DMS53 (cell line): ENCODE measurements around the gene SLC16A2.
A peak's percentile ranks its signal among the peaks of the same experiment; 100 is the strongest.

Source experiments
- DNase-seq: peaks from one replicate; lab custom pipeline; 2025; lab: John Stamatoyannopoulos, UW

Gene SLC16A2

DNA sequence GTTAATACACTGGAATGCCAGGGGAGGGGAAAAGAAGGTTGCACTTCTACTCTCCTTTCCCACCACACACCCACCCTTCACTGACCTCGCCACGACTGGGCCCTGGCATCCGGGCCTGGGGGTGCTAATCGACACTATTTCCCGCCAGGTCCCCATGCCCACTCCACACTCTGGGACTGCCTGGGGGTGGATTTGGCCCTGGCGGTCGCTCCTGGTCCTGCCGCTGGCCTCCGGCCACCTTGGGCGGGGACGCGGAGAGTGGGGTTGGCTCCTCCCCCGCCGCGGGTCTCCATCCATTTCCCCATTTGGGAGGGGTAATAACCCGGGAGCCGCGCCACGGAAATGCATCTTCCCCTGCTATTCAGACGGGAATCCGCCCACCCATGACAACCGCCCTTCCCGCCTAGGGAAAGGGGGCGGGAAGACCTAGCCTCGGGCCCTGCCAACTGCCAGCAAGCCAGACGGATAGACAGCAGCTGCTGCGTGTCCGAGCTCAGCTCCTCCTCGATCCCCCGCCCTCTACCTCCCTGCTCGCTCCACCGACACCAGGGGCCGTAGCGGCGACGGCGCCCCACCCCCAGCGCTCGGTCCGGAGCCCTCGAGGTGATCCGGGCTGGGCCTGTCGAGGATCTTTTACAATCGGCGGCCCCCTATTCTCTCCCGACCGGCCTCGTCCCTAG is 115.0 kb downstream of the SLC16A2 start:
- peak; percentile 93 for DNase-seq

DNA sequence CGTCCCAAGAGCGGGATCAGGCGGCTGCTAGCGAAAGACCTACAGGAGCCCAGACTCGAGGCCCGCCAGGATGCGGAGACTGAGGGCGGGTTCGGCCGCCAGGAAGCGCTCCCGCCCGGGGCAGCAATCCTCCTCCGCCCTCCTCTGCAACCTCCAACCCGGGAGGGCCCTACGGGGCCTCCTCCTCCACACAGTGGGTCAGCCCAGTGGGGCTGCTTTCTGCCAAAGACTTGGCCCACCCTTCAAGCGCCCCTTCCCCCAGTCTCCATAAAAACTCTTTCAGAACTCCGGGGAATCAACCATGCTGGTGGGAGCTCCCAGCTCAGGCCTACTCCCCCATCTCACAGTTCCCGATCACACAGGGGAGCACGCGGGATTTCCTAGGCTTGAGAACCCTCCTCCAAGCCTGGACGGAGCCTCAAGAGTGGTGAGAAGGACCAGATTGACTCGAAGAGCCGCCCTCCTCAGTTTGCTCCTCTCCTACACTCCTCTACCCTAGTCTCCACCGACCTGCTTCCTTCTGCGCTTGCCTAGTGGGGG is 115.6 kb downstream of the SLC16A2 start:
- DNase-seq: peak; percentile 84

DNA sequence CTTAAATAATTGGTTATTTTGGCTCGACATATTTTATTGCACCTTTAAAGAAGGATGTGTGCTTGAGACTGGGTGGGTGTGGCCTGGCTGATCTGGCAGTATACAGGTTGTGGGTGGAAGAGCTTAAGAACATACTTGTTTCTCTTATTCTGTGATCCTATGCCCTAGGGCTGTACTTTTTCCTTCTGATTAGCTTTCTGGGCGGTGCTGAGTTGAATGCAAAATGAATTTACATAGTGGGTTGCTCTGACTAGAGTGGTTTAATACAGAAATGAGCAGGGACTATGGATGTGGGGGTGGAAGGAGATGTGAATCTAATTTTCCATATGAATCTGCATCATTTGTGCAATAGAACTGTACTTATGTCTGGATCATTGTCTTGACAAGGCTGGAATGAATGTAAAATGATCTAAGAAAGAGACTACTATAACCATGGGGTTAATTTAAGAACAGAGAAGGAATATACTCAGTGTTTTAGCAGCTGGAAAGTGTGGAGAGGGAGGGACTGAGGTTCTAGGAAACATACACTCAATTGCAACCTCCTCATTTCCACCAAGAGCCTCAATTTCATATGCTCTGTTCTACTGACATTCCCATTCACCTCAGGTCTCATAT is 119.4 kb downstream of the SLC16A2 start:
- DNase-seq: no peak

DNA sequence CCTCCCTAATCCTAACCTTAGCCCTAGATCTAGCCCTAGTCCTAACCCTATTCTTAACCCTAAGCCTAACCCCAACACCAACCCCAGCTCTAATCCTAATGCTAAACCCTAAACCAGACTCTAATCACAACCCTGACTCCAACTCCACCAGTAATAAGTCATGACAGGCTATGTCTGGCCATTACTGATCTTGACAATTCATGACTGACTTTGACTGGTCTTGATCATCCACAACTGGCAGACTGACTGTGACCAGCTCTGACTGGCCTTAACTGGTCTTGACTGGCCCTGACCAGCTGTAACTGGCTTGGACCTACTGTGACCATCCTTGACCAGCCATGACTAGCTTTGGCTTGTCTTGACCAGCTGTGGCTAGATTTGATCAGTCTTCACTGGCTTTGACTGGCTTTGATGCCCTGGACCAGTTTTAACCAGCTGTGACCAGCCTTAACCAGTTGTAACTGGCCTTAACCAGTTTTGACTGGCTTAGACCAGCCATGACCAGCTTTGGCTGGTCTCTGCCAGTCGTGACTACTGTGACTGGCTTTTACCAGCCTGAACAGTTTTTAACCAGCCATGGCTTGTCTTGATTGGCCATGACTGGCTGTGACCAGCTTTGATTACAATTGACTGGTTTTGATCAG is 124.7 kb downstream of the SLC16A2 start:
- DNase-seq: no peak

DNA sequence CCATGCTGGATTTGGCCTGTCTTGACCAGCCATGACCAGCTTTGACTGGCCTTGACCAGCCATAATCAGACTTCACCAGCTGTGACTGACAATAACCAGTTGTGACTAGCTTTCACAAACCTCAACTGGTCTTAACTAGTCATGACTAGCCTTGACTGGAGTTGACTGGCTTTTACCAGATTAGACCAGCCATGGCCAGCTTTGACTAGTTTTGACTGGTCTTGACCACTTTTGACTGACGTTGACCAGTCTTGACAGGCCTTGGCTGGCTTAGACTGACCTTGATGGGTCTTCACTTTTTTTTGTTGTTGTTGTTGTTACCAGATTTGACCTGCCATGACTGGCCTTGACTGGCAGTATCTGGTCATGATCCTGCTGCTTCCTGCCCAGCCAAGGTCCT is 125.7 kb downstream of the SLC16A2 start:
- no peak for DNase-seq

DNA sequence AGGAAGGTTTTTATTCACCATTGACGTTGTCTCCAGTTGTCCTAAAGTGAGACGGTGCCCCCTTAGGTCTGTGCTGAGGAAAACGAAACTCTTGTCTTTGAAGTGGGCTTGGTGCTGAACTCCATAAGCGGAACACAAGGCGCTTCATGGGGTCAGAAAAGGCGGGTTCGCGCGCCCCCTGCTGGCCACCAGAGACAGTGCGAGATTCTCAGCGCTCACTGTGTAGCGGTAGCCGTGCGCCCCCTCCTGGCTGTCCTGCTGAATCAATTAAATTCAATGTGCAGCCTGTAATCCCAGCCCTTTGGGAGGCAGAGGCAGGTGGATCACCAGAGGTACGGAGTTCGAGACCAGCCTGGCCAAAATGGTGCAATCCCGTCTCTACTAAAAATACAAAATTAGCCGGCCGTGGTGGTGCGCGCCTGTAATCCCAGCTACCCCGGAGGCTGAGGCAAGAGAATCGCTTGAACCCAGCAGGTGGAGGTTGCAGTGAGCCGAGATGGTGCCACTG is 129.1 kb downstream of the SLC16A2 start:
- DNase-seq: peak; percentile 83

DNA sequence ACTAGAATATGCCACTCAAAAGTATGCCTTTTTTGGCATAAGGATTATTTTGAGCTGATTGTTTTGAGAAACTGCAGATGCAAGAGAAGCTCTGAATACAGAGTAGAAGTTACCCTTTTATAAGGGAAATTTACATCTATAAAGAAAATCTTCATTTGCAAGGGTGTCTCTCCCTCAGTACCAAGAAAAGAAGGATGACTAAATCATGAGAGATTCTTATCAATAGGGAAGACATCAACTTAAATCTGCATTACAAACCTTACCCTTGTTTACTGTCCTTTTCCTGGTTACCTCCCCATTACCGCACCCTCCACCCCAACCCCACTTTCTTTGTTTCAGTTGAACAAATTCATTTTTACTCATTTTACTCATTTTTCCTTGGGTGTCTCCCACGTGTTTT is 130.6 kb downstream of the SLC16A2 start:
- no peak for DNase-seq

DNA sequence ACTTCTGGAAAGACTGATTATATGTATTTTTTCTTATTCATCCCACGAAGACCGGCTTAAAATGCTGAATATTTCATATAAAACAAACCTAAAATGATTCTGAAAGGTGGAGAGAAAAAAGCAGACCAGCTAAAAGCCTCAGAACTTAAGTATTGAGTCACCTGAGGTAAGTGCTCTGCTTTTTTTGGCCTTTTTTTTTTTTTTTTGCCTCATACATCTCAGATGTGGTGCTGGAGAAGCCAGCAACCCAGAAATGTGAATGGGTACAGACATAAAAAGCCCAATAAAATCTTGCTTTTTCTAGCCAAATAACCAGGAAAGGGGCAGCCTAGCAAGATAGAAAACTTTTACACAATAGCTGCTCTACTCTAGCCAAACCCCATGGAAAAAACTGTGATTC is 136.1 kb downstream of the SLC16A2 start:
- DNase-seq: no peak

DNA sequence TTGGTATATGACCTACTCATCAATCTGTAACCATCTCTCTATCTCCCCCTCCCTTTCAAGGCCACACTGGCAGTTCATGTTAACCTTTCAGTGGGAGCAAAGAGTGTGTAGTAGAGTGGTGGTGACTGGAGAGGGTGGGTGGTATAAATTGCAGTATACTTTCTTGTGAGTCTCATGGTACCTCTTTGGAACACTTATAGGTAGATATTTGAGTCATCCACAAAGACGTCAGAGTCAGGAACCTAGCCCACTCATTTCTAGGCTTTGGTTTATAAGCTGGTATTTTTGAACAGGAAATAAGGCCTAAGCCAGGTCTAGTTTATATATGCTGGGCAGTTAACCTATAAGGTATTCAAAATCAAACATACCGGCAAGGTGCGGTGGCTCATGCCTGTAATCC is 156.8 kb downstream of the SLC16A2 start:
- no peak for DNase-seq

DNA sequence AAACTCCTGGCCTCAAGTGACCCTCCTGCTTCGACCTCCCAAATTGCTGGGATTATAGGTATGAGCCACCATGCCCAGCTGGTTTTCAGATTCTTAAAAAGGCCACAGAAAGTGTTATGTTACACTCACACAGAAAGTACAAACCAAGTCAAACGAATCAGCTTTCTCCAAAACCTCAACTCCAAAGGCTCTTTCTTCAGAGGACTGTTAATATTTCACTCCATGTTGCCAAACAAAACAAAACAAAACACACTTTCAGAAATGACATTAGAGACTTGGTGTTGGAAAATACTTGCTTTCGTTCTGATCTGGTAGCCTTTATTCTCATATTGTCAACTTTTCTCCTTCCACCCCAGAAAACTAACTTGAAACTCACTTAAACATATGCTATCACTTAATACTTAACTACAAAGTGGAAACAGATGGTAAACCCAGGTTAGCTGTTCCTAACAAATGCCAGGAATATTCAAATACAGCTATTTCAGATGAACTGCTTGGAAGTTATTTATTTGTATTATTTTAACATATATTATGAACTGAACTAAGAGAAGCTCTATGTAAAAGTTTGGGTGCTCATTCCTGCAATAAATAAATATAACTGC is 158.4 kb downstream of the SLC16A2 start:
- DNase-seq: no peak
